HuH-7 (cell line): ENCODE data around the gene SPECC1.
"Not testable (repeated sequence)": the region's sequence is repeated elsewhere in the genome, so short reads cannot be mapped to it uniquely, and the experiment has no call there.

Experiments used
- DNase-seq: peaks from one replicate; pipeline ENCODE4 v3.0.0; 2011; ENCODE audit warnings: low spot score

The SPECC1 gene

GRCh38 chr17:20207262-20207985 lies 198.3 kb downstream of the SPECC1 start:
- no peak for DNase-seq

- DNase-seq, result no peak
These were observed 199.6 kb downstream of the SPECC1 start for GRCh38 chr17:20208717-20209116.

GRCh38 chr17:20210180-20210579 lies 201.0 kb downstream of the SPECC1 start:
- DNase-seq, result no peak

- DNase-seq, result no peak
These were observed 201.5 kb downstream of the SPECC1 start for GRCh38 chr17:20210614-20211013.

GRCh38 chr17:20211246-20211645 lies 202.1 kb downstream of the SPECC1 start:
- no peak for DNase-seq

- no peak for DNase-seq
These were observed 204.3 kb downstream of the SPECC1 start for GRCh38 chr17:20213449-20213848.

- DNase-seq, result no peak
These were observed 205.6 kb downstream of the SPECC1 start for GRCh38 chr17:20214794-20215193.

GRCh38 chr17:20216154-20216815 lies 207.1 kb downstream of the SPECC1 start:
- DNase-seq, result no peak

GRCh38 chr17:20216853-20217252 lies 207.7 kb downstream of the SPECC1 start:
- no peak for DNase-seq

- no peak for DNase-seq
These were observed 208.5 kb downstream of the SPECC1 start for GRCh38 chr17:20217677-20218076.

GRCh38 chr17:20218272-20218671 lies 209.1 kb downstream of the SPECC1 start:
- DNase-seq, result no peak

- DNase-seq, result no peak
These were observed 214.7 kb downstream of the SPECC1 start for GRCh38 chr17:20223808-20224328.

GRCh38 chr17:20224379-20224778 lies 215.2 kb downstream of the SPECC1 start:
- DNase-seq, result no peak

GRCh38 chr17:20225162-20226115 lies 216.3 kb downstream of the SPECC1 start:
- DNase-seq, result no peak

GRCh38 chr17:20226814-20227482 lies 217.8 kb downstream of the SPECC1 start:
- DNase-seq, result peak; percentile 55

- not testable (repeated sequence) for DNase-seq
These were observed 218.7 kb downstream of the SPECC1 start for GRCh38 chr17:20227720-20228370.

GRCh38 chr17:20228410-20228809 lies 219.3 kb downstream of the SPECC1 start:
- DNase-seq, result no peak

GRCh38 chr17:20228860-20229259 lies 219.7 kb downstream of the SPECC1 start:
- DNase-seq, result no peak

- no peak for DNase-seq
These were observed 221.8 kb downstream of the SPECC1 start for GRCh38 chr17:20230924-20231323.

GRCh38 chr17:20232611-20233010 lies 223.5 kb downstream of the SPECC1 start:
- no peak for DNase-seq

GRCh38 chr17:20234276-20234675 lies 225.1 kb downstream of the SPECC1 start:
- DNase-seq, result no peak
